Caco-2 (cell line): ENCODE measurements around the gene CEP170B. TPM values are rescaled to one million over a fixed set of nuclear protein-coding genes. Genes with fewer than 3 reads are reported as not detected.

ENCODE experiments used
- BruUV-seq: library from RNA; stranded (reverse); fragments of 400-500 nt; replicated peaks from 2 replicates; lab custom pipeline; 2021; lab: Mats Ljungman, UMichigan
- CTCF ChIA-PET: fragments of 300-600 bp; sonication (Branson Sonifier 250); formaldehyde crosslinking; loops from one replicate; lab custom pipeline; 2022; ENCODE audit warnings: antibody characterized with exemption; lab: Charles Lee
- POLR2A ChIA-PET: fragments of 300-600 bp; sonication (Branson Sonifier 250); formaldehyde crosslinking; loops from one replicate; lab custom pipeline; 2022; ENCODE audit warnings: antibody characterized with exemption; lab: Charles Lee
- DNase-seq, 2 experiments: peaks; one replicate each; pipeline versions ENCODE4 v3.0.0 to v3.0.0-alpha.2; 2020 to 2022
- H3K27me3 ChIP-seq: replicated peaks from 2 replicates; pipeline ENCODE4 v1.6.0; 2011; ENCODE audit warnings: low read length; ENCODE audit not compliant: control insufficient read depth, insufficient read depth
- H3K36me3 ChIP-seq: 2 replicates; pipeline ENCODE4 v1.5.1; 2011; ENCODE audit warnings: low read length; ENCODE audit not compliant: control insufficient read depth, insufficient read depth
- H3K4me1 ChIP-seq: fragments of 250-450 bp; sonication (Bioruptor Pico); 2 replicates; pipeline ENCODE4 v1.5.1; 2020; ENCODE audit warnings: mild to moderate bottlenecking
- H3K4me3 ChIP-seq: 2 replicates; pipeline ENCODE4 v1.5.1; 2011; ENCODE audit warnings: low read depth, mild to moderate bottlenecking, control low read depth, low read length
- H3K9me3 ChIP-seq: fragments of 250-450 bp; sonication (Bioruptor Pico); 2 replicates; pipeline ENCODE4 v1.5.1; 2020; ENCODE audit warnings: mild to moderate bottlenecking, moderate library complexity
- H3K27ac Mint-ChIP-seq: one replicate; pipeline ENCODE4 v1.8.0; 2022; ENCODE audit warnings: mixed read lengths; ENCODE audit not compliant: unreplicated experiment
- H3K27me3 Mint-ChIP-seq: one replicate; pipeline ENCODE4 v1.8.0; 2022; ENCODE audit warnings: mixed read lengths; ENCODE audit not compliant: insufficient read depth, unreplicated experiment
- H3K36me3 Mint-ChIP-seq: one replicate; pipeline ENCODE4 v1.8.0; 2022; ENCODE audit warnings: mild to moderate bottlenecking, mixed read lengths; ENCODE audit not compliant: insufficient read depth, unreplicated experiment
- H3K4me1 Mint-ChIP-seq: one replicate; pipeline ENCODE4 v1.8.0; 2022; ENCODE audit warnings: low read depth, mixed read lengths; ENCODE audit not compliant: unreplicated experiment
- H3K4me3 Mint-ChIP-seq: one replicate; pipeline ENCODE4 v1.8.0; 2022; ENCODE audit warnings: mild to moderate bottlenecking, moderate library complexity, mixed read lengths; ENCODE audit not compliant: unreplicated experiment
- H3K9me3 Mint-ChIP-seq: one replicate; pipeline ENCODE4 v1.8.0; 2022; ENCODE audit warnings: mixed read lengths; ENCODE audit not compliant: unreplicated experiment
- intact Hi-C: fragments of 100-400 bp; cut with micrococcal nuclease; formaldehyde crosslinking; loops from one replicate; pipeline ENCODE4 v1.10.0; 2022; ENCODE audit not compliant: unreplicated experiment
- total RNA-seq: library from RNA; stranded (reverse); gene quantifications from 2 replicates; pipeline ENCODE4 v1.2.3, GENCODE V29; 2022
- TF ChIP-seq, protein P1 (sequence below), 2 experiments: fragments of 200-600 bp in 1 of 2; IDR thresholded peaks; 1 replicate in 1 of 2; 2 replicates in 1 of 2; pipeline versions ENCODE4 v1.5.1 to v1.8.0; 2011 to 2022; ENCODE audit warnings: antibody characterized with exemption in 1 of 2, control low read depth in 1 of 2, inconsistent platforms in 1 of 2, low read depth in 1 of 2, low read length in 1 of 2, mild to moderate bottlenecking in 1 of 2, moderate library complexity in 1 of 2; ENCODE audit not compliant: insufficient read depth in 1 of 2, severe bottlenecking in 1 of 2, unreplicated experiment in 1 of 2

The CEP170B gene
- total RNA-seq, 1 experiment from 2014 or later = 31.6 TPM

DNA sequence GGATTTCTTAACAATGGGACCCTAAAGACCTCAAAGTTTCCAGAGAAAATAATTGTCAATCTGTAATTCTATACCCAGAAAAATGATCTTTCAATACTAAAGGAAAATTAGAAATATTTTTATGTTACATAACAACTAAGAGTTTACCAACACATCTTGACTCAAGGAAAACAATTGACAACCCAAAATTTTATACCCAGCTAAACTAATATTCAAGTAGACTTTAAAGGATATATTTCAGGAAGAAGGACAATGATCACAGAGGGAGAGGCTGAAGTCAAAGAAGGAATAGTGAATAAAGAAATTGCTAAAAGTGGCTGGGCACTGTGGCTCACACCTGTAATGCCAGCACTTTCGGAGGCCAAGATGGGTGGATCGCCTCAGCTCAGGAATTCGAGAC, 47.0 kb downstream of the CEP170B start:
- no peaks in the 10 kb centered on the region for H3K36me3 Mint-ChIP-seq
- no peak overlapping the region for H3K4me3 Mint-ChIP-seq
- CTCF ChIA-PET = no interaction called here

DNA sequence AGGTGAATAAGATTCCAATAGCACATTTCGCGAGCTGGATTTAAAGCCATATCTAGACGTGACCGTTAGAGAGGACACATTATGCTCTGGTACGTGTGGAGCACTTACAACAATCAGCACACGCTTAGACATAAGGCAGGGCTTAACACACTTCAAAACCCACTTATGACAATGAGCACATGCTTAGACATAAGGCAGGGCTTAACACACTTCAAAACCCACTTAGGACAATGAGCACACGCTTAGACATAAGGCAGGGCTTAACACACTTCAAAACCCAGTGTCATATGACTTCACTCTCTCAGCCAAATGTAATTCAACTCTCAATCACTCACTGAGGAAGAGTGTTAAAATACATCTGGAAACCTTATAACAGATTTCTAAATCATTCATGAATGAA, 48.4 kb downstream of the CEP170B start:
- BruUV-seq = no TSS peak
- Mint-ChIP-seq H3K9me3 (peaks cover 9% of the 10 kb centered on the region), H3K4me3 (no peak overlapping the region), H3K4me1 (no peaks in the 10 kb centered on the region), H3K36me3 (no peaks in the 10 kb centered on the region), H3K27ac (no peak overlapping the region), H3K27me3 (peaks cover 17% of the 10 kb centered on the region)
- Histone ChIP-seq H3K36me3 (no peaks in the 10 kb centered on the region), H3K4me3 (no peak overlapping the region), H3K4me1 (no peaks in the 10 kb centered on the region), H3K9me3 (peaks cover 7% of the 10 kb centered on the region), H3K27me3 (no peaks in the 10 kb centered on the region)
- intact Hi-C loops = no loop called here
- no peak for DNase-seq
- ChIA-PET POLR2A (no interaction called here), CTCF (no interaction called here)
- TF ChIP-seq, protein P1, sequence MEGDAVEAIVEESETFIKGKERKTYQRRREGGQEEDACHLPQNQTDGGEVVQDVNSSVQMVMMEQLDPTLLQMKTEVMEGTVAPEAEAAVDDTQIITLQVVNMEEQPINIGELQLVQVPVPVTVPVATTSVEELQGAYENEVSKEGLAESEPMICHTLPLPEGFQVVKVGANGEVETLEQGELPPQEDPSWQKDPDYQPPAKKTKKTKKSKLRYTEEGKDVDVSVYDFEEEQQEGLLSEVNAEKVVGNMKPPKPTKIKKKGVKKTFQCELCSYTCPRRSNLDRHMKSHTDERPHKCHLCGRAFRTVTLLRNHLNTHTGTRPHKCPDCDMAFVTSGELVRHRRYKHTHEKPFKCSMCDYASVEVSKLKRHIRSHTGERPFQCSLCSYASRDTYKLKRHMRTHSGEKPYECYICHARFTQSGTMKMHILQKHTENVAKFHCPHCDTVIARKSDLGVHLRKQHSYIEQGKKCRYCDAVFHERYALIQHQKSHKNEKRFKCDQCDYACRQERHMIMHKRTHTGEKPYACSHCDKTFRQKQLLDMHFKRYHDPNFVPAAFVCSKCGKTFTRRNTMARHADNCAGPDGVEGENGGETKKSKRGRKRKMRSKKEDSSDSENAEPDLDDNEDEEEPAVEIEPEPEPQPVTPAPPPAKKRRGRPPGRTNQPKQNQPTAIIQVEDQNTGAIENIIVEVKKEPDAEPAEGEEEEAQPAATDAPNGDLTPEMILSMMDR (IDR thresholded peaks at IDR 0.05; ENCODE audit: insufficient read depth in 1 of 2, low read depth in 1 of 2, low read length in 1 of 2, severe bottlenecking in 1 of 2, unreplicated experiment in 1 of 2) = no peak

More for the DNA sequence above, 47.0 kb downstream of the CEP170B start:
- Histone ChIP-seq H3K9me3 (peaks cover 11% of the 10 kb centered on the region), H3K4me3 (no peak overlapping the region), H3K36me3 (no peaks in the 10 kb centered on the region), H3K27me3 (no peaks in the 10 kb centered on the region), H3K4me1 (no peaks in the 10 kb centered on the region)
- POLR2A ChIA-PET = no interaction called here
- BruUV-seq = no TSS peak
- no peak overlapping the region for H3K27ac Mint-ChIP-seq
- TF ChIP-seq, protein P1 (IDR thresholded peaks at IDR 0.05; ENCODE audit: insufficient read depth in 1 of 2, low read depth in 1 of 2, low read length in 1 of 2, severe bottlenecking in 1 of 2, unreplicated experiment in 1 of 2) = no peak
- no peak for DNase-seq
- peaks cover 9% of the 10 kb centered on the region for H3K9me3 Mint-ChIP-seq
- intact Hi-C loops = no loop called here
- peaks cover 22% of the 10 kb centered on the region for H3K27me3 Mint-ChIP-seq
- H3K4me1 Mint-ChIP-seq = no peaks in the 10 kb centered on the region

DNA sequence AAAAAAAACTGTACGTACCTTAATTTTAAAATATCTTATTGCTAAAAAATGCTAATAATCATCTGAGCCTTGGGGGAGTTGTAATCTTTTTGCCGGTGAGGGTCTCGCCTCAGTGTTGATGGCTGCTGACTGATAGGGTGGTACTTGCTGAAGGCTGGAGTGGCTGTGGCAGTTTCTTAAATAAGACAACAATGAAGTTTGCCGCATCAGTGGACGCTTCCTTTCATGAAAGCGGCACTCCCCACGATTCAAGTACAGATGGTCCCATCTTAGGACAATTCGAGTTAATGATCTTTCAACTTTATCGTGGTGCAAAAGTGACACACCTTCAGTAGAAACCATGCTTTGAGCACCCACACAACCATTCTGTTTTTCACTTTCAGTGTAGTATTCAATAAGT, 52.0 kb downstream of the CEP170B start:
- Histone ChIP-seq H3K27me3 (no peaks in the 10 kb centered on the region), H3K9me3 (peaks cover 4% of the 10 kb centered on the region), H3K4me1 (no peaks in the 10 kb centered on the region), H3K36me3 (no peaks in the 10 kb centered on the region), H3K4me3 (no peak overlapping the region)
- no TSS peak for BruUV-seq
- Mint-ChIP-seq H3K27me3 (peaks cover 15% of the 10 kb centered on the region), H3K4me3 (no peak overlapping the region), H3K4me1 (no peaks in the 10 kb centered on the region), H3K27ac (no peak overlapping the region), H3K9me3 (peaks cover 4% of the 10 kb centered on the region), H3K36me3 (no peaks in the 10 kb centered on the region)
- ChIA-PET POLR2A (no interaction called here), CTCF (no interaction called here)
- TF ChIP-seq, protein P1 (IDR thresholded peaks at IDR 0.05; ENCODE audit: insufficient read depth in 1 of 2, low read depth in 1 of 2, low read length in 1 of 2, severe bottlenecking in 1 of 2, unreplicated experiment in 1 of 2) = no peak
- no peak for DNase-seq
- intact Hi-C loops = no loop called here
